Activated CD4-positive, alpha-beta memory T cell treated with anti-CD3 and anti-CD28 coated beads, Interleukin-2, amount 10 ng/mL, durations not matched to agents 7 days and 5 days (primary cell): Measurements from ENCODE around the gene METTL1. TPM values are rescaled to one million over a fixed set of nuclear protein-coding genes. Genes with fewer than 3 reads are reported as not detected.

ENCODE experiments used
- CTCF ChIA-PET: fragments of 350-600 bp; sonication (Branson Sonifier 250); formaldehyde crosslinking; loops from one replicate; lab custom pipeline; 2021; ENCODE audit warnings: antibody characterized with exemption, inconsistent platforms; lab: Charles Lee
- POLR2A ChIA-PET: fragments of 350-600 bp; sonication (Branson Sonifier 250); formaldehyde crosslinking; loops from one replicate; lab custom pipeline; 2021; ENCODE audit warnings: antibody characterized with exemption; lab: Charles Lee
- DNase-seq: peaks from one replicate; pipeline ENCODE4 v3.0.0-alpha.2; 2020
- H3K27ac Mint-ChIP-seq: one replicate; pipeline ENCODE4 v1.8.0; 2021; ENCODE audit warnings: mild to moderate bottlenecking, mixed read lengths
- H3K27me3 Mint-ChIP-seq: one replicate; pipeline ENCODE4 v1.8.0; 2021; ENCODE audit warnings: mixed read lengths
- H3K36me3 Mint-ChIP-seq: one replicate; pipeline ENCODE4 v1.8.0; 2021; ENCODE audit warnings: low read depth, mixed read lengths
- H3K4me1 Mint-ChIP-seq: one replicate; pipeline ENCODE4 v1.8.0; 2021; ENCODE audit warnings: mixed read lengths
- H3K4me3 Mint-ChIP-seq: one replicate; pipeline ENCODE4 v1.8.0; 2021; ENCODE audit warnings: mild to moderate bottlenecking, mixed read lengths
- H3K9me3 Mint-ChIP-seq: one replicate; pipeline ENCODE4 v1.8.0; 2021; ENCODE audit warnings: mixed read lengths
- total RNA-seq, 2 experiments: library from RNA; stranded (reverse); gene quantifications; one replicate each; pipeline ENCODE4 v1.2.3, GENCODE V29; 2021

METTL1 gene
- total RNA-seq, 2 experiments from 2014 or later, result 12.5 to 13.8 TPM

- H3K27ac Mint-ChIP-seq, result peak overlapping the region; percentile 80
- no peaks in the 10 kb centered on the region for H3K9me3 Mint-ChIP-seq
- H3K36me3 Mint-ChIP-seq, result peaks cover 38% of the 10 kb centered on the region
- no peaks in the 10 kb centered on the region for H3K27me3 Mint-ChIP-seq
- ChIA-PET CTCF (no interaction called here), POLR2A (interaction anchor here (3.3 kb wide), 1 partner anchor 19 kb away, joined by 27 read pairs; no protein-coding TSS in a partner anchor)
- DNase-seq, result no peak
- H3K4me3 Mint-ChIP-seq, result peak overlapping the region; percentile 63
- peaks cover 49% of the 10 kb centered on the region for H3K4me1 Mint-ChIP-seq
Measured at GRCh38 chr12:57739387-57739786, 32.5 kb downstream of the METTL1 start.

DNA sequence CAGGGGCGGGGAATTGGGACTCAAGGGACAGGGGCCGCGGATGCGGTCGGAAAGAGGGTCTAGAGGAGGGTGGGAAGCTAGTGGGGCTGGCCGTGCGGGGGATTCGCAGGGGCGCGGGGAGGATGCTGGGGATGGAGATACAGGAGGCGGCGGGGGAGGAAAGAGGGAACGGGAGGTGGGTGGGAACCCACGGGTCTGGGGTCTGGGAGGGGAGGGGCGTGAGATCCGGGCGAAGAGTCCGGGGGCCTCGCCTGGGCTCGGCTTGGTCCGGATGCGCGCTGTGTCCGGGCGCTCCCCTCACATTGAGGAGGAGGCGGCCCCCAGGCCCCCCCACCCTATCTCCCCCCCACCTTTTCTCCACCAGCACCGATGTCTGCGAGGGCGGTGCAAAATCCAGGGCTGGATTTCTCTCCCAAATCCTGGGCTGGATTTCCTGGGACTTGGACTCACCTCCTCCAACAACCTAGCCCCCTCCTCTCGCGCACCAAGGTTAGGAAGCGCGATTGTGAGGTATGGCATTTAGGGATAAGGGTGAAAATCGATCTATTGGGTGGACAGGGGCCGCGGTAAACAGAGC lies 33.2 kb downstream of the METTL1 start, which contains the start of gene AGAP2:
Gene AGAP2, minus strand, starts transcription at position 82 of the 577 bp plus-strand sequence. CDS start 496 bp downstream, outside the sequence.
- H3K27me3 Mint-ChIP-seq, result no peaks in the 10 kb centered on the region
- CTCF ChIA-PET, result no interaction called here
- POLR2A ChIA-PET, result no interaction called here

GRCh38 chr12:57737467-57738460 lies 34.1 kb downstream of the METTL1 start:
- H3K4me1 Mint-ChIP-seq, result peaks cover 37% of the 10 kb centered on the region
- H3K9me3 Mint-ChIP-seq, result no peaks in the 10 kb centered on the region
- H3K27me3 Mint-ChIP-seq, result no peaks in the 10 kb centered on the region
- no peak for DNase-seq
- H3K36me3 Mint-ChIP-seq, result peaks cover 53% of the 10 kb centered on the region
- ChIA-PET CTCF (no interaction called here), POLR2A (no interaction called here)
- H3K27ac Mint-ChIP-seq, result no peak overlapping the region
- H3K4me3 Mint-ChIP-seq, result no peak overlapping the region

More for the DNA sequence above, 33.2 kb downstream of the METTL1 start, which contains the start of gene AGAP2:
- Mint-ChIP-seq H3K4me3 (peak within 1 kb of the TSS; percentile 63), H3K9me3 (no peaks in the 10 kb centered on the region), H3K4me1 (peaks cover 42% of the 10 kb centered on the region), H3K27ac (peak within 1 kb of the TSS; percentile 80), H3K36me3 (peaks cover 43% of the 10 kb centered on the region)
- DNase-seq, result no peak

DNA sequence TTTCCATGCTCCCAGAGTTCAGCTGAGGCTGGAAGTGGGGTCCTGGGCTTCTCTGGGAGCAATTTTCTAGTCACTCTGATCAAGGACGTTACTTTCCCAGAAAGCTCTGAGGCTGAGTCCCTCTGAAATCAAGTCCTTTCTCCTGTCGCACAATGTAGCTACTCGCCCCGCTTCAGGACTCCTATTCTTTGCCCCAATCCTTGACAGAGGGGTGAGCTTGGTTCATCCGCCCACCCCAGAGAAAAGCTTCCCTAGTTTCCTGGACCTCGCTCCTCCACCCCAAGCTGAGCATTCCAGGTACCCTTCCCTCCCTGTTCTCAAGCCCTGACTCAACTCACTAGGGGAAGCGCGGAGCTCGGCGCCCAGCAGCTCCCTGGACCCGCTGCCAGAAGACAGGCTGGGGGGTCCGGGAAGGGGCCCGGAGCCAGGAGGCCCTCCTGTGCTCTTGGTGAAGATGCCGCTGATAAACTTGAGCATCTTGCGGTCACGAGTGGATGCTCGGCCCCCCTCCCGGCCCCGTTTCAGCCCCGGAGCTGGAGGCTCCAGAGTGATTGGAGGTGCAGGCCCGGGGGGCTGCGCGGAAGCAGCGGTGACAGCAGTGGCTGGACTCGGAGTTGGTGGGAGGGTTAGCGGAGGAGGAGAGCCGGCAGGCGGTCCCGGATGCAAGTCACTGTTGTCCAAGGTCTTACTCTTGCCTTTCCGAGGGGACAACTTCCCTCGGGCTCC lies 35.0 kb downstream of the METTL1 start:
- ChIA-PET POLR2A (no interaction called here), CTCF (no interaction called here)
- Mint-ChIP-seq H3K9me3 (no peaks in the 10 kb centered on the region), H3K27me3 (no peaks in the 10 kb centered on the region), H3K36me3 (peaks cover 62% of the 10 kb centered on the region), H3K4me3 (no peak overlapping the region), H3K27ac (no peak overlapping the region), H3K4me1 (peaks cover 30% of the 10 kb centered on the region)
- DNase-seq, result no peak

DNA sequence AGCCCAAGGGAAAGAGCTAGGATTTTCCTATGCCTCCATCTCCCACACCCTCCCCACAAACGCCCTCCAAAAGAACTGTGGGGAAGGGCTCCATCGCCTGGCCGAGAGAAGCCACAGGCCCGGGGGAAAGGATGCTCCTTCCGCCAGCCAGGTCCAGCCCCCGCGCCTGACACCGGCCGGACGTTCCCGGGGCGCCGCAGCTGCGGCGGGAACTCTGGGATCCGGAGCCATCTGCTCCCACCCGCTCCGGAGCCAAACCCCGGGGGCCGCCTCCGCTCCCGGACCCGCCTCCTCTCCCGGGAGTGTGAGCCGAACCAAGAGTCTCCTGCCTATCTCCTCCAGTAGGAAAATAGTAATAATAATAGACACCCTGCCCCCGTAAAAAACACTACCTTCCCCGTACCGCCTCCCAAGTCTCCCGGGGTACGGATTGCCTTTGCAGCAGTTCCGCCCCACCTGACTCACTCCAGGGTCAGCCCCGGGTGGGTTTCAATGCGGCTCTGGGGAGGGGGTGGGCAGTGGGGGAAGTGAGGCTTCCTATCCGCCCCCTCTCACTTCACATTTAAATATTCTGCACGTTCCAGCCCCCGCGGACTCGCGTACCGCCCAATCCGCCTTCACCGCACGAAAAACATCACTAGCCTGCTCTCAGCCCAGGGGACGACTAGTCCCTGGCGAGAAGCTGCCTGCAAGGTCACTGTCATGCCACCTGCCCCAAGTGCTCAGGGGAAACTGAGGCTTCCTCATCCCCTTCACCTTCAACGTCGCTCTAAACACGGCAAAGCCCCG lies 35.8 kb downstream of the METTL1 start:
- H3K27me3 Mint-ChIP-seq, result no peaks in the 10 kb centered on the region
- H3K4me1 Mint-ChIP-seq, result peaks cover 30% of the 10 kb centered on the region
- peaks cover 66% of the 10 kb centered on the region for H3K36me3 Mint-ChIP-seq
- no peaks in the 10 kb centered on the region for H3K9me3 Mint-ChIP-seq
- no peak overlapping the region for H3K27ac Mint-ChIP-seq
- no peak overlapping the region for H3K4me3 Mint-ChIP-seq
- ChIA-PET POLR2A (interaction anchor here (1.4 kb wide), 1 partner anchor 16 kb away, joined by 6 read pairs; no protein-coding TSS in a partner anchor), CTCF (no interaction called here)
- DNase-seq, result no peak

GRCh38 chr12:57735198-57735855 lies 36.6 kb downstream of the METTL1 start:
- peaks cover 24% of the 10 kb centered on the region for H3K4me1 Mint-ChIP-seq
- H3K4me3 Mint-ChIP-seq, result no peak overlapping the region
- H3K9me3 Mint-ChIP-seq, result no peaks in the 10 kb centered on the region
- no peak overlapping the region for H3K27ac Mint-ChIP-seq
- ChIA-PET CTCF (no interaction called here), POLR2A (interaction anchor here (1.4 kb wide), 1 partner anchor 16 kb away, joined by 6 read pairs; no protein-coding TSS in a partner anchor)
- DNase-seq, result no peak
- H3K36me3 Mint-ChIP-seq, result peaks cover 67% of the 10 kb centered on the region
- no peaks in the 10 kb centered on the region for H3K27me3 Mint-ChIP-seq

GRCh38 chr12:57734591-57734990 lies 37.3 kb downstream of the METTL1 start:
- ChIA-PET CTCF (no interaction called here), POLR2A (interaction anchor here (1.4 kb wide), 1 partner anchor 15 kb away, joined by 6 read pairs; no protein-coding TSS in a partner anchor)
- Mint-ChIP-seq H3K36me3 (peaks cover 74% of the 10 kb centered on the region), H3K4me1 (peaks cover 18% of the 10 kb centered on the region), H3K9me3 (no peaks in the 10 kb centered on the region), H3K27me3 (no peaks in the 10 kb centered on the region), H3K27ac (no peak overlapping the region), H3K4me3 (no peak overlapping the region)
- DNase-seq, result no peak

DNA sequence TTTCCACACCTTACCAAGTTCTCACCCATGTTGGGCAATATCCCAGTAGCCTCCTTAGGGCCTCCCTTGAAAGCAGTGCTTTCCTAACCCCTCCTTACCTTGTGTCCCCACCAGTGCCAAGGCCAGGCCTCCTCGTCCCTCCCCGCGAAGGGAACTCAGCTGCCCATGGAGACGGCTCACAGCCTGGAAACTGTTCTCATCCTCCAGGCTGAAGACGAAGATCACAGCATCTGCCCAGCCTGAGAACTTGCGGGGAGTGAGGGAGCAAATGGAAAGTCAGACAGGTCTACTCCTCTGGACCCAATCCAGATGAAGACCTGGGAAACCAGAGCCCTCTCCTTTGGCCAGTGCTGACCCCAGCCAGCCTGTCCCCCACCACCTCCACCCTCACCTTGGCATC lies 38.0 kb downstream of the METTL1 start:
- H3K27ac Mint-ChIP-seq, result no peak overlapping the region
- POLR2A ChIA-PET, result interaction anchor here (3.2 kb wide), 1 partner anchor 11 kb away, joined by 11 read pairs; no protein-coding TSS in a partner anchor
- DNase-seq, result no peak

DNA sequence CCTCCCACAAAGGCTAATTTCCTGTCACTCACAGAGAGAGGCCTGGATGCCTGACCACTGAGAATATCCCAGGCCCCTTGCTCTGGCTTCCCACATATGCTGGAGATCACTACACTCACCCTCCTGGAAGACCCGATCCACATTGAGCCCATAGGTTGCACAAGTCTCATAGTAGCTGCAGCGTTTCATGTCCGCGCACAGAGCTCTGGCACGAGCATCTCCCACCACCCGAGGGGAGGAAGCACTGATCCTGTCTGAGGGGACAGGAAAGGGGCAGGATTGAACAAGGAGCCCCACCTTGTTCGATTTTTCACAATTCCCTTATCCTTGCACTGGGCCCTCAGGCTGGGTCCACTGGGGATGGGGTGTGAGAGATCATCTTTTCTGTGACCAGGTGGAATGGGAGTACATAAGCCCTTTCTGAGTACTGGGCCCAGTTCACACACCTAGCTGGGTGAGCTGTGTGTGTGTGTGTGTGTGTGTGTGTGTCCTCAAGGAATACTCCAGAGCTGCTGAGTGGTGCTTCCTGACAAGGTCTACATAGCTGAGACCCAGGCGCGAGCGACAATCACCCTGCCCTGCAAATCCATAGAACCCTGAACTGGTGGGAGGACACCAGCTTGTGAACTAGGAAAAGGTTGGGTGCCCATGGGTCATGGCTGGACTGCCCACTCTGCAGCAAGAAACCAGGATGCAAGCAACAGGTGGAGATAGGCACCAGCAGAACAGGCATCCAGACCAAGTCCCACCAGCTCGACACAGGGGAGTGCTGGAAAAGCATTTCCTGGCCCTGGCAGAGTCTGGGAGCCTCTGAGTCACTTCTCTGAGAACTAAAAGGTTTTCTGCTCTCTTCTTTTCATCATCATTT lies 38.9 kb downstream of the METTL1 start:
- peaks cover 10% of the 10 kb centered on the region for H3K4me1 Mint-ChIP-seq
- peak overlapping the region; percentile 23 for H3K27ac Mint-ChIP-seq
- POLR2A ChIA-PET, result interaction anchor here (1.2 to 5.2 kb wide), 3 partner anchors 8 to 12 kb away, joined by 4 to 25 read pairs (median 11); no protein-coding TSS in a partner anchor
- DNase-seq, result no peak
- no peak overlapping the region for H3K4me3 Mint-ChIP-seq
- CTCF ChIA-PET, result no interaction called here
- H3K9me3 Mint-ChIP-seq, result no peaks in the 10 kb centered on the region
- no peaks in the 10 kb centered on the region for H3K27me3 Mint-ChIP-seq
- H3K36me3 Mint-ChIP-seq, result peaks cover 78% of the 10 kb centered on the region

More for the DNA sequence above, 38.0 kb downstream of the METTL1 start:
- no peak overlapping the region for H3K4me3 Mint-ChIP-seq
- H3K27me3 Mint-ChIP-seq, result no peaks in the 10 kb centered on the region
- CTCF ChIA-PET, result no interaction called here
- no peaks in the 10 kb centered on the region for H3K9me3 Mint-ChIP-seq
- H3K36me3 Mint-ChIP-seq, result peaks cover 73% of the 10 kb centered on the region
- H3K4me1 Mint-ChIP-seq, result peaks cover 12% of the 10 kb centered on the region

DNA sequence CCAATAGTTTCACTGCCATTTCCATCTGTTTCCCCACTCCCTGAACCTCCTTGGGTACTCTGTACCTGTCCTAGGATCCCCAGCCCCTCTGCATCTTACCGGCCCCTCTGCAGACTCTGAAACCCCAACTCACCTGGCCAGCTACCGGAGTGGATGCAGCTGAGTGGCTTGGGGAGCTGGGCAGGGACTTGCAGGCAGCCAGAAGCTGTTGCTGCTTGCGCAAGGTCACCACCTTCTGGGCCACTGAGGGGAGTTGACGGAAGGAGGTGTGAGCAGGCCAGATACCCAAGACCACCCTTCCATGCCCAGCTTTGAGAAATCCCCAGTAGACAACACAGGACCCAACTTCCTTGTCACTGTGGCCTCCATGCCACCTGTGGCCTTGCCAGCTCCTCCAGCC lies 39.6 kb downstream of the METTL1 start:
- Mint-ChIP-seq H3K4me3 (no peak overlapping the region), H3K36me3 (peaks cover 84% of the 10 kb centered on the region), H3K4me1 (peaks cover 10% of the 10 kb centered on the region), H3K27ac (no peak overlapping the region), H3K27me3 (no peaks in the 10 kb centered on the region), H3K9me3 (no peaks in the 10 kb centered on the region)
- POLR2A ChIA-PET, result interaction anchor here (1.2 to 5.2 kb wide), 3 partner anchors 9 to 11 kb away, joined by 4 to 25 read pairs (median 11); no protein-coding TSS in a partner anchor
- CTCF ChIA-PET, result no interaction called here
- no peak for DNase-seq
